IPS-15b (cell line): ENCODE results near the gene ABCA6.

Experiments used
- H3K27me3 ChIP-seq: one replicate; pipeline ENCODE4 v1.6.1; 2013; ENCODE audit warnings: low read length; ENCODE audit not compliant: control insufficient read depth, insufficient read depth
- H3K36me3 ChIP-seq: one replicate; pipeline ENCODE4 v1.6.1; 2013; ENCODE audit warnings: low read length; ENCODE audit not compliant: control insufficient read depth, insufficient read depth
- H3K4me1 ChIP-seq: one replicate; pipeline ENCODE4 v1.6.1; 2013; ENCODE audit warnings: mild to moderate bottlenecking, low read length; ENCODE audit not compliant: control insufficient read depth, insufficient read depth
- H3K4me3 ChIP-seq: one replicate; pipeline ENCODE4 v1.5.1; 2013; ENCODE audit warnings: low read depth, low read length
- H3K9ac ChIP-seq: one replicate; pipeline ENCODE4 v1.6.1; 2013; ENCODE audit warnings: low read depth, mild to moderate bottlenecking, low read length
- H3K9me3 ChIP-seq: one replicate; pipeline ENCODE4 v1.6.1; 2013; ENCODE audit warnings: mild to moderate bottlenecking, low read length; ENCODE audit not compliant: control insufficient read depth, insufficient read depth

The ABCA6 gene, protein sequence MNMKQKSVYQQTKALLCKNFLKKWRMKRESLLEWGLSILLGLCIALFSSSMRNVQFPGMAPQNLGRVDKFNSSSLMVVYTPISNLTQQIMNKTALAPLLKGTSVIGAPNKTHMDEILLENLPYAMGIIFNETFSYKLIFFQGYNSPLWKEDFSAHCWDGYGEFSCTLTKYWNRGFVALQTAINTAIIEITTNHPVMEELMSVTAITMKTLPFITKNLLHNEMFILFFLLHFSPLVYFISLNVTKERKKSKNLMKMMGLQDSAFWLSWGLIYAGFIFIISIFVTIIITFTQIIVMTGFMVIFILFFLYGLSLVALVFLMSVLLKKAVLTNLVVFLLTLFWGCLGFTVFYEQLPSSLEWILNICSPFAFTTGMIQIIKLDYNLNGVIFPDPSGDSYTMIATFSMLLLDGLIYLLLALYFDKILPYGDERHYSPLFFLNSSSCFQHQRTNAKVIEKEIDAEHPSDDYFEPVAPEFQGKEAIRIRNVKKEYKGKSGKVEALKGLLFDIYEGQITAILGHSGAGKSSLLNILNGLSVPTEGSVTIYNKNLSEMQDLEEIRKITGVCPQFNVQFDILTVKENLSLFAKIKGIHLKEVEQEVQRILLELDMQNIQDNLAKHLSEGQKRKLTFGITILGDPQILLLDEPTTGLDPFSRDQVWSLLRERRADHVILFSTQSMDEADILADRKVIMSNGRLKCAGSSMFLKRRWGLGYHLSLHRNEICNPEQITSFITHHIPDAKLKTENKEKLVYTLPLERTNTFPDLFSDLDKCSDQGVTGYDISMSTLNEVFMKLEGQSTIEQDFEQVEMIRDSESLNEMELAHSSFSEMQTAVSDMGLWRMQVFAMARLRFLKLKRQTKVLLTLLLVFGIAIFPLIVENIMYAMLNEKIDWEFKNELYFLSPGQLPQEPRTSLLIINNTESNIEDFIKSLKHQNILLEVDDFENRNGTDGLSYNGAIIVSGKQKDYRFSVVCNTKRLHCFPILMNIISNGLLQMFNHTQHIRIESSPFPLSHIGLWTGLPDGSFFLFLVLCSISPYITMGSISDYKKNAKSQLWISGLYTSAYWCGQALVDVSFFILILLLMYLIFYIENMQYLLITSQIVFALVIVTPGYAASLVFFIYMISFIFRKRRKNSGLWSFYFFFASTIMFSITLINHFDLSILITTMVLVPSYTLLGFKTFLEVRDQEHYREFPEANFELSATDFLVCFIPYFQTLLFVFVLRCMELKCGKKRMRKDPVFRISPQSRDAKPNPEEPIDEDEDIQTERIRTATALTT (N-terminal part only)

DNA sequence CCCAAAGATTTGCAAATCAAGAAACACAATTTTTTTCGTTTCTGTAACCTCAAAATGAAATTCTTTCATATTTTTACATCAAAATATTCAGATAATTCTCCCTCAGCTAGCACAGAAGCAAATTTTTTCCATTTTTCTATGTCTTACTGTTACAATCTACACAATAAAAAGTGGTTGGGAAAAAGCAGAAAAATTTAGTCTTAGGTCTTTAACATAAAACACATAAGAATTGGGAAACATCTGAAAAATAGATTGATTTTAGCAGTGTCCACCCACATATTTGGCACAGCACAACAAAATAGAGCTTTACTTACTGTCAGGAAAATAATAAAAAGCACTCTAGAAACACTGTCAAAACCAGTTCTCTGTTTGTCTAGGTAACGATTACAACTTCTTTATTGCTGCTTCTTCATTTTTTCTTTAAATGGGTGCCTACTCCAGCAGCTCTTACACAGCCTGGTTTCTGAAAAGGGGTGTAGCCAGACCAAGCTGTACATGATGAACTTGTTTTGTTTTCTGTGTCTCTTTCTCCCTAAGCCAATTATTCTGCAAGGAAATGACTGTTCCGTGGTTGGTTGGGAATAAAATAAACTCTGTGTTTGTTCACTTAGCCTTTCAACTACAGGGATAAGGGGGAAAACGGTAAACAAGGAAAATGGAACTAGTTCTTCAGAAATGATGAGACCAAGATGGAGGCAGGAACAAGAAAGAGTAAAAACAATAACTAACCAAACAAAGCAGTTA lies at the start of gene ABCA6:
Gene ABCA6, minus strand, starts transcription at position 465 of the 744 bp plus-strand sequence. CDS start 1,192 bp downstream, outside the sequence.
- Histone ChIP-seq H3K4me1 (no peaks in the 10 kb centered on the region), H3K4me3 (no peak within 1 kb of the TSS), H3K9ac (no peak within 1 kb of the TSS), H3K9me3 (no peaks in the 10 kb centered on the region), H3K36me3 (no peaks in the 10 kb centered on the region), H3K27me3 (no peaks in the 10 kb centered on the region)

DNA sequence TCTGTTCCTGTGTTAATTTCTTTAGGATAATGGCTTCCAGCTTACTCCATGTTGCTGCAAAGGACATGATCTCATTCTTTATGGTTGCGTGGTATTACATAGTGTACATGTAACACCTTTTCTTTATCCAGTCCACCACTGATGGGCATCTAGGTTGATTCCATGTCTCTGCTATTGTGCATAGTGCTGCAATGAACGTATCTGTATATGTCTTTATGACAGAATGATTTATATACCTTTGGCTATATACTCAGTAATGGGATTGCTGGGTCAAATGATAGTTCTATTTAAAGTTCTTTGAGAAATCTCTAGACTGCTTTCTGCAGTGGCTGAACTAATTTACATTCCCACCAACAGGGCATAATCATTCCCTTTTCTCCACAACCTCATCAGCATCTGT lies 47.1 kb upstream of the ABCA6 start:
- H3K4me1 ChIP-seq, result no peaks in the 10 kb centered on the region
- H3K4me3 ChIP-seq, result no peak overlapping the region
- H3K36me3 ChIP-seq, result no peaks in the 10 kb centered on the region
- H3K9me3 ChIP-seq, result no peaks in the 10 kb centered on the region
- no peaks in the 10 kb centered on the region for H3K27me3 ChIP-seq
- H3K9ac ChIP-seq, result no peak overlapping the region

DNA sequence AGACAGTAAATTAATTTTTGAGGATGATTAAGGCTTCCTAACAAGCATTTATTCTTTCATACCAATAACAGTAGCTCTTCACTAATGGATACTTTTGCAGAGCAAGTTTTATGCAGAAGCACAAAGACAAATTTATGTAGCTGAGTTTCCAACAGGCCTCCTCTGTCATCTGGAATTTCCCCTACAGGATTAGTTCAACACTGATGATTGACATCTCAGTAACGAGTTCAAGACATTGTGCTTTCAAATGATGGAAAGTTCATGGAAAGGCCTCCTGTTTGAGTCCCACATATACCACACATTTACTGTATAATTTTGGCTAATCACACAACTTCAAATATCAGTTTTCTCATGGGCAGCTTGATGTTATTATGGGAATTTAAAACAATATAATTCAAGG lies 46.4 kb upstream of the ABCA6 start:
- Histone ChIP-seq H3K36me3 (no peaks in the 10 kb centered on the region), H3K4me1 (no peaks in the 10 kb centered on the region), H3K4me3 (no peak overlapping the region), H3K9me3 (no peaks in the 10 kb centered on the region), H3K27me3 (no peaks in the 10 kb centered on the region), H3K9ac (no peak overlapping the region)

DNA sequence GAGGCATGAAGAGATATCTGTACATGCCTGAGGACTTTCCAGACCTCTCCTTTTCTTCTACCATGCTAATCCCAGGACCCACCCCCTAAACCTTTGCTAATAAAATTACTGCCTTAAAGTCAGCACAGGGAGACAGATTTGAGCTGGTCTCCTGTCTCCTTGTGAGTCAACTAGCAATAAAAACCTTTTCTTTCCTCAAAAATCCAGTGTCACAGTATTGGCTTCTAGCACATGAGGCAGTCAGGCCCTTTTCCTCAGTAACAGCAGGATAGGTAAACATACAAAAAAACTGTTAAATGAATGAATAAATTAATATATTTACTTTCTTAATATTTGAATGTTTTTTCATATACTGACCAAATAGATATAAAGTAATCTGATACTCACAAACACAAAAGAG lies 45.6 kb upstream of the ABCA6 start:
- Histone ChIP-seq H3K4me3 (no peak overlapping the region), H3K9me3 (no peaks in the 10 kb centered on the region), H3K4me1 (no peaks in the 10 kb centered on the region), H3K9ac (no peak overlapping the region), H3K36me3 (no peaks in the 10 kb centered on the region), H3K27me3 (no peaks in the 10 kb centered on the region)

DNA sequence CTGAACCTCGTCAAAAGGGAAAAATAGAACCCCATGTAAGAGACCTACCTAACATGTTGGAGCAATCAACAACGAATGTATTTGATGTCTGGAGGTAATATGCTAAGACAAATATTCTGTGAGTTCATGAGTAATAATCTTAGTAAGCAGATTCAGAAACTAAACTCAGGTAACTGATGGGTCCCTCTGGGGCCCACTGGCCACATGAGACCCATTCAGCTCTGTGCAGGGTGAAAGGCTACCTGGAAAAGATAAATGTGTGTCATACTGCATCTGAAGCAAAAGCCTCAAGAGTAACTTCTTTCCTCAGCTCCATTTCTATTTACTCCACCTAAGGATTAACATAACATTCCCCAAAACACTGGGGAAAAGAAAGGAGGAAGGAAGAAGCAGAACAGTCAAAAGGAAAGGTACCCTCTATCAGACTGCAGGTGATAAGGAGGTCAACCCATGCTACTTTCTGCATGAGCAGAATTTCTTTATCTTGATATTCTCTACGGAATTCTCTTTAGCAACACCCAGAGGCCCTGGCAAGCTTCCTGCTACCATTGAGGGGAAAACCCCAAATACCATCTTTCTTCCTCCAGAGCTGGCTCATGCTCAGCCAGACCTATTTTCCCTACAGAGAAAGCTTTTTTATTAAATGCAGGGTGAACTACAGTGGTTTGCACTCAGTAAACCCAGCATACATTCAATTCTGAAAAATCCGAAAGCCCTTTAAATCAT lies 37.7 kb upstream of the ABCA6 start:
- H3K9me3 ChIP-seq, result no peaks in the 10 kb centered on the region
- H3K27me3 ChIP-seq, result no peaks in the 10 kb centered on the region
- H3K9ac ChIP-seq, result no peak overlapping the region
- H3K4me1 ChIP-seq, result peaks cover 3% of the 10 kb centered on the region
- H3K36me3 ChIP-seq, result no peaks in the 10 kb centered on the region
- no peak overlapping the region for H3K4me3 ChIP-seq

DNA sequence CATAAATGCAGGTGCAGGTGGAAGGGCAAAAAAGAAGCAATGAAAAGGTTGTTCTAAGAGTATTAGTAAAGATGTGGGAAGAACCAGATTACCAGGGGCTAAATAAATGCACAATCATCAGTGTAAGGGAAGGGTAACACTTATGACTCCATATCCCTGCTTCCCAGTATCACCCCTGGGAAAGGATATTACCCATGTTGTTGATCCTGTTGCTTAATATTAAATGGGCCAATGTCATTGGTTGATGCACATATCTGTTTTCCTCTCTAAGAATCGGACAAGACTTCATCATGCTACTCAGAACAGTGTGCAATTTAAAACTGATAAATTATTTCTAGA lies 34.7 kb upstream of the ABCA6 start:
- Histone ChIP-seq H3K27me3 (no peaks in the 10 kb centered on the region), H3K36me3 (no peaks in the 10 kb centered on the region), H3K9me3 (no peaks in the 10 kb centered on the region), H3K4me1 (peaks cover 3% of the 10 kb centered on the region), H3K9ac (no peak overlapping the region), H3K4me3 (no peak overlapping the region)

DNA sequence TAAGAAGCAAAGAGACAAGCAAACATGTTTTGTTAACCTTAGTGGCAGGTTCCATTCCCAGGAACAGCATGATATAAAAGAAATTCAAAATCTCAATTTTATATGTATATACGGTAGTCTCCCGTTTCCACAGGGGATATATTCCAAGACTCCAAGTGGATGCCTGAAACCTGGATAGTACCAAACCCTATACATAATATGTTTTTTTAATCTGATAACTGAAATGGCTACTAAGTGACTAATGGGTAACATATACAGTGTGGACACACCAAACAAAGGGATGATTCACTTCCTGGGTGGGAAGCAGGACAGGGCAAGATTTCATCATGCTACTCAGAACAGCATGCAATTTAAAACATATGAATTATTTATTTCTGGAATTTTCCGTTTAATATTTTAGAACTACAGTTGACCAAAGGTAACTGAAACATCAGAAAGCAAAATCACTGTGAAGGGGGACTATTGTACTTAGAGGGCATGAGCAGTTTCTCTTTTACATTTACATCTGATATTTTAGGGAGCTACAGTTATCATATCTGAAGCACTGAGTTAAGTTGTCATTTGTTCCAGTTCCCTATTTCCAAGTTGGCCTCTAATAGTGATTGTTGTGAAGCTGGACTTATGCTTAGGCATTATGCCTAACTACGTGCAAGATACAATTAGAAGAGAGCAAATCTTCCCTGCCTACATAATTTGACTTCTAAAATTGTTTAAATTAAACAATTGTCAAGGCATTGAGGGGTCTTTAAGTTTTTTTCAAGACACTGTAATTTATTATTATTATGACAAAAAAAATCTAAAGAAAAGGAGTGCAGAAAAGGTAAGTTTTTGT lies 34.1 kb upstream of the ABCA6 start:
- H3K9ac ChIP-seq, result no peak overlapping the region
- H3K9me3 ChIP-seq, result no peaks in the 10 kb centered on the region
- no peak overlapping the region for H3K4me3 ChIP-seq
- peaks cover 3% of the 10 kb centered on the region for H3K4me1 ChIP-seq
- no peaks in the 10 kb centered on the region for H3K27me3 ChIP-seq
- no peaks in the 10 kb centered on the region for H3K36me3 ChIP-seq

DNA sequence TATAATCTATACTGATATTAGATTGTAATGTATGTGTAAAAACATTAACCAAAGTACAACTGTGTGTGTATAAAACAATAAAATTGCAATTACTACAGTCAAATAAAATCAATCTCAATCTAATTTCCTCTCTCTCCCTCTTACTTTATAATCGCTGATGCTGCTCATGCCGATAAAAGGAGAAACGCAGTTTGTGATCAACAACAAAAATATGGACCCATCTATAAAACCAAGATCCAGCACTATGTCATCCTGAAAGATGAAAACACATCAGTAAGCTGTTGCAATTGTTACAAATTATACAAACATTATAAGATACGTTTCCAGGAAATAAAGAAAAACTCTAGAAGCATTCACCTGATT lies 33.5 kb upstream of the ABCA6 start:
- Histone ChIP-seq H3K9ac (no peak overlapping the region), H3K27me3 (no peaks in the 10 kb centered on the region), H3K4me3 (no peak overlapping the region), H3K4me1 (peaks cover 3% of the 10 kb centered on the region), H3K36me3 (no peaks in the 10 kb centered on the region), H3K9me3 (no peaks in the 10 kb centered on the region)

DNA sequence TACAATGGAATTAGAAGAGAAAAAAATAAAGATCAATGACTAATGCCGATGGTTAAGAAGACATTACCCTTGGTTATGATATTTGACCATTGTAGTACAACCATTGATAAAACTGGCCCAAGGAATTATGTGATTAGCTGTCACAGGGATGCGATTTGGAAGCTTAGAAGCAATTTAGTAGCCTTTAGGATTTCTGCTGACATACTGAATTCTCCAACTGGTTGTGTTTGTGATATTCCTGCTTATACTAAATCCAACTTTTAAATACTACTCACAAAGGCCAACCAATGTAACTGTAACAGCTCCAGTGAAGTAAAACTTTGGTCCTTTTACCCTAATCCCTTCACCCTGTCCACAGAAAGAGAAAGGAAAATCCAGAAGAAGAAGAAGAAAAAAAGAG lies 31.4 kb upstream of the ABCA6 start:
- no peak overlapping the region for H3K4me3 ChIP-seq
- H3K27me3 ChIP-seq, result no peaks in the 10 kb centered on the region
- H3K9me3 ChIP-seq, result no peaks in the 10 kb centered on the region
- no peaks in the 10 kb centered on the region for H3K4me1 ChIP-seq
- H3K9ac ChIP-seq, result no peak overlapping the region
- no peaks in the 10 kb centered on the region for H3K36me3 ChIP-seq

DNA sequence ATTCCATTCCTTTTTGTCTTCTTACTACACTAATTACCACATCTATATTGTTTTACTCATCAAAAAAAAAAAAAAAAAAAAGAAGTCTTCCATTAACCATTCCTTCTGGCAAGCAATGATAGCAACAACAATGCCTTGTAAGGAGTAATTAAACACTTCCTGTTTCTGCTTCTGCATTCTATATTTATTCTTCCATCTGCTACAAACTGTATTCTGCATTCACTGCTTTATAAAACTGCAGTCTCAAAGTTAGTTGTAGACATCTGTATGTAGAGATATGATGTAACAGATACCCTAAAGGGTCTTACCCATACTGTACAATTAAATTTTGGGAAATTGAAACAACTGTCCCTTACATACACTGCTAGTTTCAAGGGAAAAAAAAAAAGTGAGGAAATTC lies 28.7 kb upstream of the ABCA6 start:
- H3K4me3 ChIP-seq, result no peak overlapping the region
- H3K4me1 ChIP-seq, result no peaks in the 10 kb centered on the region
- no peaks in the 10 kb centered on the region for H3K36me3 ChIP-seq
- H3K9me3 ChIP-seq, result no peaks in the 10 kb centered on the region
- H3K9ac ChIP-seq, result no peak overlapping the region
- no peaks in the 10 kb centered on the region for H3K27me3 ChIP-seq
